ENCODE measurements around the gene AP1M2.

AP1M2 gene

GRCh38 chr19:10618846-10619245, 31.7 kb upstream of the AP1M2 start:
- Histone ChIP-seq H3K9me3 (ENCODE audit: insufficient read depth, low read length) (no peaks in the 10 kb centered on the region), H3K9me2 (replicated peaks; ENCODE audit: insufficient read depth, low read length) (no peaks in the 10 kb centered on the region), H4K20me1 (ENCODE audit: low read depth, low read length) (no peaks in the 10 kb centered on the region), H3K27me3 (ENCODE audit: low read length) (no peaks in the 10 kb centered on the region), H2AFZ (ENCODE audit: low read depth, low read length, severe bottlenecking) (no peak overlapping the region), H3K36me3 (ENCODE audit: low read length) (no peaks in the 10 kb centered on the region), H3K4me2 (ENCODE audit: low read depth, low read length, poor library complexity, severe bottlenecking) (no peak overlapping the region), H3K4me3 (ENCODE audit: insufficient read depth, low read length, poor library complexity, severe bottlenecking) (no peak overlapping the region), H3K9ac (ENCODE audit: low read length) (no peak overlapping the region), H3K27ac (ENCODE audit: low read depth, low read length) (no peak overlapping the region), H3F3A (ENCODE audit: insufficient read depth) (no peaks in the 10 kb centered on the region), H3K79me2 (ENCODE audit: insufficient read depth, low read length) (no peaks in the 10 kb centered on the region; the same call in 1 of the 2 replicates)
- no peak for TF ChIP-seq CTCF (IDR thresholded peaks at IDR 0.05; ENCODE audit: insufficient read depth, low read length, poor library complexity, severe bottlenecking)
- no peak for TF ChIP-seq EZH2phosphoT487 (conservative IDR thresholded peaks at IDR 0.05; ENCODE audit: low read length)

- Histone ChIP-seq H3F3A (ENCODE audit: insufficient read depth) (no peaks in the 10 kb centered on the region), H3K36me3 (ENCODE audit: low read length) (no peaks in the 10 kb centered on the region), H2AFZ (ENCODE audit: low read depth, low read length, severe bottlenecking) (no peak overlapping the region), H3K4me3 (ENCODE audit: insufficient read depth, low read length, poor library complexity, severe bottlenecking) (no peak overlapping the region), H3K27ac (ENCODE audit: low read depth, low read length) (no peak overlapping the region), H4K20me1 (ENCODE audit: low read depth, low read length) (no peaks in the 10 kb centered on the region), H3K79me2 (ENCODE audit: insufficient read depth, low read length) (peaks cover 3% of the 10 kb centered on the region; the same call in 1 of the 2 replicates), H3K9me2 (replicated peaks; ENCODE audit: insufficient read depth, low read length) (no peaks in the 10 kb centered on the region), H3K27me3 (ENCODE audit: low read length) (no peaks in the 10 kb centered on the region), H3K4me2 (ENCODE audit: low read depth, low read length, poor library complexity, severe bottlenecking) (no peak overlapping the region), H3K9me3 (ENCODE audit: insufficient read depth, low read length) (no peaks in the 10 kb centered on the region), H3K9ac (ENCODE audit: low read length) (no peak overlapping the region)
- TF ChIP-seq CTCF (IDR thresholded peaks at IDR 0.05; ENCODE audit: insufficient read depth, low read length, poor library complexity, severe bottlenecking) (no peak), EZH2phosphoT487 (conservative IDR thresholded peaks at IDR 0.05; ENCODE audit: low read length) (no peak)
These were observed 30.5 kb upstream of the AP1M2 start for GRCh38 chr19:10617409-10618121.

- H3K4me3 ChIP-seq (ENCODE audit: insufficient read depth, low read length, poor library complexity, severe bottlenecking), result no peak overlapping the region
- H3K27ac ChIP-seq (ENCODE audit: low read depth, low read length), result no peak overlapping the region
- no peaks in the 10 kb centered on the region for H3K36me3 ChIP-seq (ENCODE audit: low read length)
- H3K79me2 ChIP-seq (ENCODE audit: insufficient read depth, low read length), result peaks cover 6% of the 10 kb centered on the region
- H3K9me2 ChIP-seq (replicated peaks; ENCODE audit: insufficient read depth, low read length), result no peaks in the 10 kb centered on the region
- TF ChIP-seq EZH2phosphoT487 (conservative IDR thresholded peaks at IDR 0.05; ENCODE audit: low read length), result no peak
- no peak for TF ChIP-seq CTCF (IDR thresholded peaks at IDR 0.05; ENCODE audit: insufficient read depth, low read length, poor library complexity, severe bottlenecking)
- no peak overlapping the region for H3K9ac ChIP-seq (ENCODE audit: low read length)
- H3K27me3 ChIP-seq (ENCODE audit: low read length), result no peaks in the 10 kb centered on the region
- no peaks in the 10 kb centered on the region for H3F3A ChIP-seq (ENCODE audit: insufficient read depth)
- H3K4me2 ChIP-seq (ENCODE audit: low read depth, low read length, poor library complexity, severe bottlenecking), result no peak overlapping the region
- H3K9me3 ChIP-seq (ENCODE audit: insufficient read depth, low read length), result no peaks in the 10 kb centered on the region
- no peak overlapping the region for H2AFZ ChIP-seq (ENCODE audit: low read depth, low read length, severe bottlenecking)
- H4K20me1 ChIP-seq (ENCODE audit: low read depth, low read length), result no peaks in the 10 kb centered on the region
These were observed 28.4 kb upstream of the AP1M2 start for GRCh38 chr19:10615429-10616023.

All from SU-DHL-6 (cell line).